ENCODE measurements around the gene IL17RC.
"Not testable (repeated sequence)": the region's sequence is repeated elsewhere in the genome, so short reads cannot be mapped to it uniquely, and the experiment has no call there.

The IL17RC gene, protein sequence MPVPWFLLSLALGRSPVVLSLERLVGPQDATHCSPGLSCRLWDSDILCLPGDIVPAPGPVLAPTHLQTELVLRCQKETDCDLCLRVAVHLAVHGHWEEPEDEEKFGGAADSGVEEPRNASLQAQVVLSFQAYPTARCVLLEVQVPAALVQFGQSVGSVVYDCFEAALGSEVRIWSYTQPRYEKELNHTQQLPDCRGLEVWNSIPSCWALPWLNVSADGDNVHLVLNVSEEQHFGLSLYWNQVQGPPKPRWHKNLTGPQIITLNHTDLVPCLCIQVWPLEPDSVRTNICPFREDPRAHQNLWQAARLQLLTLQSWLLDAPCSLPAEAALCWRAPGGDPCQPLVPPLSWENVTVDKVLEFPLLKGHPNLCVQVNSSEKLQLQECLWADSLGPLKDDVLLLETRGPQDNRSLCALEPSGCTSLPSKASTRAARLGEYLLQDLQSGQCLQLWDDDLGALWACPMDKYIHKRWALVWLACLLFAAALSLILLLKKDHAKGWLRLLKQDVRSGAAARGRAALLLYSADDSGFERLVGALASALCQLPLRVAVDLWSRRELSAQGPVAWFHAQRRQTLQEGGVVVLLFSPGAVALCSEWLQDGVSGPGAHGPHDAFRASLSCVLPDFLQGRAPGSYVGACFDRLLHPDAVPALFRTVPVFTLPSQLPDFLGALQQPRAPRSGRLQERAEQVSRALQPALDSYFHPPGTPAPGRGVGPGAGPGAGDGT

GRCh38 chr3:9916734-9917680 lies at the start of gene IL17RC:
Gene IL17RC, plus strand, starts transcription at chr3:9917098. Its CDS starts 218 bp downstream, at chr3:9917316.
- peak within 1 kb of the TSS; percentile 50 for H3K4me3 ChIP-seq (ENCODE audit: low read length)
- TF ChIP-seq, protein P1, sequence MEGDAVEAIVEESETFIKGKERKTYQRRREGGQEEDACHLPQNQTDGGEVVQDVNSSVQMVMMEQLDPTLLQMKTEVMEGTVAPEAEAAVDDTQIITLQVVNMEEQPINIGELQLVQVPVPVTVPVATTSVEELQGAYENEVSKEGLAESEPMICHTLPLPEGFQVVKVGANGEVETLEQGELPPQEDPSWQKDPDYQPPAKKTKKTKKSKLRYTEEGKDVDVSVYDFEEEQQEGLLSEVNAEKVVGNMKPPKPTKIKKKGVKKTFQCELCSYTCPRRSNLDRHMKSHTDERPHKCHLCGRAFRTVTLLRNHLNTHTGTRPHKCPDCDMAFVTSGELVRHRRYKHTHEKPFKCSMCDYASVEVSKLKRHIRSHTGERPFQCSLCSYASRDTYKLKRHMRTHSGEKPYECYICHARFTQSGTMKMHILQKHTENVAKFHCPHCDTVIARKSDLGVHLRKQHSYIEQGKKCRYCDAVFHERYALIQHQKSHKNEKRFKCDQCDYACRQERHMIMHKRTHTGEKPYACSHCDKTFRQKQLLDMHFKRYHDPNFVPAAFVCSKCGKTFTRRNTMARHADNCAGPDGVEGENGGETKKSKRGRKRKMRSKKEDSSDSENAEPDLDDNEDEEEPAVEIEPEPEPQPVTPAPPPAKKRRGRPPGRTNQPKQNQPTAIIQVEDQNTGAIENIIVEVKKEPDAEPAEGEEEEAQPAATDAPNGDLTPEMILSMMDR (conservative IDR thresholded peaks at IDR 0.05; ENCODE audit: low read depth, low read length), result no peak
- DNase-seq (ENCODE audit: low read depth), result no peak

DNA sequence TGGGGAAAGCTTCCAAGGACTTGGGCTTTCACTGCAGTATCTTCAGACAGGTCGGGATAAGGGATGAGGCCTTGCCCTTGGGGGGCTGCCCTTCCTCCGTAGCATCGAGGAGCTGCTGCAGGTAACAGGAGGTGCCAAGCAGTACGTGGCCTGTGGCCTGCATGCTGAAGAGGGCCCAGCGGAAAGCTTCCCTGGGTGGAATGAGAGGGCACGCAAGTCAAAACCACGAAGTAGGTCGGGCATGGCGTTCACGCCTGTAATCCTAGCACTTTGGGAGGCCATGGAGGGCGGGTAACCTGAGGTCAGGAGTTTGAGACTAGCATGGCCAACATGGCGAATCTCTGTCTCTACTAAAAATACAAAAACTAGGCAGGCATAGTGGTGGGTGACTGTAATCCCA lies 49.8 kb upstream of the IL17RC start:
- no peak for DNase-seq (ENCODE audit: low read depth)
- no peak overlapping the region for H3K4me3 ChIP-seq (ENCODE audit: low read length)
- TF ChIP-seq, protein P1 (conservative IDR thresholded peaks at IDR 0.05; ENCODE audit: low read depth, low read length), result no peak

GRCh38 chr3:9869955-9870354 lies 46.9 kb upstream of the IL17RC start:
- H3K4me3 ChIP-seq (ENCODE audit: low read length), result no peak overlapping the region
- TF ChIP-seq, protein P1 (conservative IDR thresholded peaks at IDR 0.05; ENCODE audit: low read depth, low read length), result no peak
- DNase-seq (ENCODE audit: low read depth), result no peak

- no peak for DNase-seq (ENCODE audit: low read depth)
- TF ChIP-seq, protein P1 (conservative IDR thresholded peaks at IDR 0.05; ENCODE audit: low read depth, low read length), result no peak
- H3K4me3 ChIP-seq (ENCODE audit: low read length), result no peak overlapping the region
Observed at GRCh38 chr3:9870978-9871377, 45.9 kb upstream of the IL17RC start.

- DNase-seq (ENCODE audit: low read depth); H3K4me3 ChIP-seq (ENCODE audit: low read length): not testable (repeated sequence)
Observed at GRCh38 chr3:9872067-9872466, 44.8 kb upstream of the IL17RC start.

DNA sequence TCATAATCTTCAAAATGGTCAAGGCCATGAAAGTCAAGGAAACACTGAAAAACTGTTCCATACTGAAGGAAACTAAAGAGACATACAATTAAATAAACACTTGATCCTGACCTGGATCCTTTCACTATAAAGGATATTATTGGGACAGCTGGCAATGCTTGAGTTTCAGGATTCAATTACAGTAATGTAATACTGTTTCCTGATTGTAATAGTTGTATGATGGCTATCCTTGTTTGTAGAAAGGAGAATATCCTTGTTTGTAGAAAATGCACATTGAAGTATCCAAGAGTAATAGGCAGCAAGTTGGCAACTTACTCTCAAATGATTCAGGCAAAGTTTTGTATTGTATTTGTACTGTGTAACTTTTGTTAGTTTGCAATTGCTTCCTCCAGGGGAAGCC lies 41.5 kb upstream of the IL17RC start:
- no peak overlapping the region for H3K4me3 ChIP-seq (ENCODE audit: low read length)
- TF ChIP-seq, protein P1 (conservative IDR thresholded peaks at IDR 0.05; ENCODE audit: low read depth, low read length), result no peak
- no peak for DNase-seq (ENCODE audit: low read depth)

DNA sequence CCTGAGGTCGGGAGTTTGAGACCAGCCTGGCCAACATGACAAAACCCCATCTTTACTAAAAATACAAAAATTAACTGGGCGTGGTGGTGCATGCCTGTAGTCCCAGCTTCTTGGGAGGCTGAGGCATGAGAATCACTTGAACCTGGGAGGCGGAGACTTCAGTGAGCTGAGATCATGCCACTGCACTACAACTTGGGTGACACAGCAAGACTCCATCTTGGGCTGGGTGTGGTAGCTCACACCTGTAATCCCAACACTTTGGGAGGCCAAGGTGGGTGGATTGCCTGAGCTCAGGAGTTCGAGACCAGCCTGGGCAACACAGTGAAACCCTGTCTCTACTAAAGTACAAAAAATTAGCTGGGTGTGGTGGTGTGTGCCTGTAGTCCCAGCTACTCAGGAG lies 40.6 kb upstream of the IL17RC start:
- DNase-seq (ENCODE audit: low read depth); H3K4me3 ChIP-seq (ENCODE audit: low read length): not testable (repeated sequence)
